Measurements from ENCODE around the gene CORO7. TPM values are rescaled to one million over a fixed set of nuclear protein-coding genes. Genes with fewer than 3 reads are reported as not detected.

CORO7 gene
- total and polyA plus RNA-seq, 9 of the 15 experiments (the other 6 are each of a cell fraction or from before 2014, with no cell fraction given): 0.45 to 77.2 (median 18.7) TPM

DNA sequence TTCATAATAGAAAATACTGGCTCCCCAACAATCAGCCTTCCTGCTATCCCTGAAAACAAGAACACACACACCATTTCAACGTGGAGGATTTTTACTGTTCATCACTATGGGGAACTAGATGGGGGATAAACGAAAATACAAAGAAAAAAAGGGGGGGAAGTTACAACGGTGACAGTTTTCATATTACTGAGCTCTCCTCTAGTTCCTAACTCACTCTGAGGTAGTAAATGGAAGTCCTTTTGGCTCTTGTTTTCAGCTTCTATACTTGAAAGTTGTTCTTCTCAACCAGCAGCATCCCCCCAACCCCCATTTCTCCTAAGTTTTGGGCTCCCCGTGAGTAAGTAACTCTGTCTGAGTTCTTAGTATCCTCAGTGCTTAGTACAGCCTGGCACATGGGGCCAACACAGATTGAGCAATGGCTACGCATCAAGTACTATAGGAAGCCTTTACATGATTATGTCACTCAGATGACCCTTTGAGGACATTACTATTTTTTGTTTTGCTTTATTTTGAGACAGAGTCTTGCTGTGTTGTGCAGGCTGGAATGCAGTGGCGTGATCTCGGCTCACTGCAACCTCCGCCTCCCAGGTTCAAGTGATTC lies 4.2 kb upstream of the CORO7 start:
- Histone ChIP-seq H3K27ac (ENCODE audit: extremely low read depth, low read depth, low read length) (no peak overlapping the region), H3K9ac (ENCODE audit: insufficient read depth in 1 of 2, low read depth in 2 of 2, low read length in 2 of 2) (no peak overlapping the region), H3K9me1 (ENCODE audit: control insufficient read depth, insufficient read depth, low read length) (no peaks in the 10 kb centered on the region), H4K20me1 (replicated peaks; ENCODE audit: control insufficient read depth, insufficient read depth, low read length) (peaks cover 1% of the 10 kb centered on the region), H3K27me3 (ENCODE audit: control insufficient read depth in 2 of 2, insufficient read depth in 2 of 2, low read length in 2 of 2) (no peaks in the 10 kb centered on the region), H3K9me3 (replicated peaks; ENCODE audit: control insufficient read depth, insufficient read depth, low read depth, low read length) (no peaks in the 10 kb centered on the region), H3K36me3 (ENCODE audit: control insufficient read depth, insufficient read depth, low read length) (no peaks in the 10 kb centered on the region), H3K4me2 (ENCODE audit: insufficient read depth, low read length) (no peak overlapping the region), H2AFZ (ENCODE audit: low read depth, low read length) (peak overlapping the region; percentile 30; the same call in 1 of the 2 replicates), H3K79me2 (ENCODE audit: control insufficient read depth, insufficient read depth, low read length) (peaks cover 17% of the 10 kb centered on the region), H3K4me1 (replicated peaks in 1 of 2; ENCODE audit: control insufficient read depth in 2 of 2, insufficient read depth in 2 of 2, low read length in 2 of 2) (peaks cover 8 to 24% of the 10 kb centered on the region in 2 experiments; a peak in 4 of 5 replicates), H3K4me3 (no peak overlapping the region)
- ATAC-seq (no peak), DNase-seq (ENCODE audit: extremely low read depth in 1 of 4, low spot score in 3 of 4) (no peak), FAIRE-seq (no peak)
- no TSS peak for BruUV-seq (replicated peaks)
- no peak for TF ChIP-seq CBX2 (IDR thresholded peaks at IDR 0.05; ENCODE audit: insufficient read depth, low read length, poor library complexity, severe bottlenecking)
- TF ChIP-seq, protein P1, sequence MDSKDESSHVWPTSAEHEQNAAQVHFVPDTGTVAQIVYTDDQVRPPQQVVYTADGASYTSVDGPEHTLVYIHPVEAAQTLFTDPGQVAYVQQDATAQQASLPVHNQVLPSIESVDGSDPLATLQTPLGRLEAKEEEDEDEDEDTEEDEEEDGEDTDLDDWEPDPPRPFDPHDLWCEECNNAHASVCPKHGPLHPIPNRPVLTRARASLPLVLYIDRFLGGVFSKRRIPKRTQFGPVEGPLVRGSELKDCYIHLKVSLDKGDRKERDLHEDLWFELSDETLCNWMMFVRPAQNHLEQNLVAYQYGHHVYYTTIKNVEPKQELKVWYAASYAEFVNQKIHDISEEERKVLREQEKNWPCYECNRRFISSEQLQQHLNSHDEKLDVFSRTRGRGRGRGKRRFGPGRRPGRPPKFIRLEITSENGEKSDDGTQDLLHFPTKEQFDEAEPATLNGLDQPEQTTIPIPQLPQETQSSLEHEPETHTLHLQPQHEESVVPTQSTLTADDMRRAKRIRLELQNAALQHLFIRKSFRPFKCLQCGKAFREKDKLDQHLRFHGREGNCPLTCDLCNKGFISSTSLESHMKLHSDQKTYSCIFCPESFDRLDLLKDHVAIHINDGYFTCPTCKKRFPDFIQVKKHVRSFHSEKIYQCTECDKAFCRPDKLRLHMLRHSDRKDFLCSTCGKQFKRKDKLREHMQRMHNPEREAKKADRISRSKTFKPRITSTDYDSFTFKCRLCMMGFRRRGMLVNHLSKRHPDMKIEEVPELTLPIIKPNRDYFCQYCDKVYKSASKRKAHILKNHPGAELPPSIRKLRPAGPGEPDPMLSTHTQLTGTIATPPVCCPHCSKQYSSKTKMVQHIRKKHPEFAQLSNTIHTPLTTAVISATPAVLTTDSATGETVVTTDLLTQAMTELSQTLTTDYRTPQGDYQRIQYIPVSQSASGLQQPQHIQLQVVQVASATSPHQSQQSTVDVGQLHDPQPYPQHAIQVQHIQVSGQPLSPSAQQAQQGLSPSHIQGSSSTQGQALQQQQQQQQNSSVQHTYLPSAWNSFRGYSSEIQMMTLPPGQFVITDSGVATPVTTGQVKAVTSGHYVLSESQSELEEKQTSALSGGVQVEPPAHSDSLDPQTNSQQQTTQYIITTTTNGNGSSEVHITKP (IDR thresholded peaks at IDR 0.05; ENCODE audit: partially characterized antibody): peak; percentile 37
- in situ Hi-C loops (cut with MboI): no loop called here
- ChIA-PET POLR2A (interaction anchor here (0.6 kb wide), 1 partner anchor 138 kb away, joined by 6 read pairs; no protein-coding TSS in a partner anchor), CTCF (ENCODE audit: low intra/inter-chr PET ratio) (no interaction called here)
- intact Hi-C loops (cut with micrococcal nuclease): no loop called here
- WGBS (ENCODE audit: insufficient coverage, low coverage, missing lambda C conversion rate): 58% methylated on average over 8 of the region's 8 CpGs

Data from K562 (cell line).